ENCODE data around the gene CD27. TPM values are rescaled to one million over a fixed set of nuclear protein-coding genes. Genes with fewer than 3 reads are reported as not detected.

Gene CD27
- total and polyA plus RNA-seq, 9 donors: 0.34 to 0.87 (median 0.55) TPM; not detected in 2

DNA sequence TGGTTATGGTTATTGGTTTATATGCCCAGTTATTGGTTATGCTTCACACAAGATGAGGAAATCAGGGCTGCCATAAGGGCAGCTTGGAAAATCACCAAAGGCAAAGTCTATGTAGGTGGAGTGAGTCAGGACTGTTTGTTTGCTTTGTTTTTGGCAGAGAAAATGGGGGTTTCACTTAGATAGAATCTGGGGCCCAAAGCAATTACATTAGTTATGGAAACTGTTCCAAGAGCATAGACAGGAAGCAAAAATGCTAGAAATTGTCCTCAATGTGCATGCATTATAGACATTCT is 23.5 kb downstream of the CD27 start:
- TF ChIP-seq POLR2A (IDR thresholded peaks at IDR 0.05): no peak
- no peak for TF ChIP-seq EP300 (IDR thresholded peaks at IDR 0.05)
- TF ChIP-seq, protein P1, sequence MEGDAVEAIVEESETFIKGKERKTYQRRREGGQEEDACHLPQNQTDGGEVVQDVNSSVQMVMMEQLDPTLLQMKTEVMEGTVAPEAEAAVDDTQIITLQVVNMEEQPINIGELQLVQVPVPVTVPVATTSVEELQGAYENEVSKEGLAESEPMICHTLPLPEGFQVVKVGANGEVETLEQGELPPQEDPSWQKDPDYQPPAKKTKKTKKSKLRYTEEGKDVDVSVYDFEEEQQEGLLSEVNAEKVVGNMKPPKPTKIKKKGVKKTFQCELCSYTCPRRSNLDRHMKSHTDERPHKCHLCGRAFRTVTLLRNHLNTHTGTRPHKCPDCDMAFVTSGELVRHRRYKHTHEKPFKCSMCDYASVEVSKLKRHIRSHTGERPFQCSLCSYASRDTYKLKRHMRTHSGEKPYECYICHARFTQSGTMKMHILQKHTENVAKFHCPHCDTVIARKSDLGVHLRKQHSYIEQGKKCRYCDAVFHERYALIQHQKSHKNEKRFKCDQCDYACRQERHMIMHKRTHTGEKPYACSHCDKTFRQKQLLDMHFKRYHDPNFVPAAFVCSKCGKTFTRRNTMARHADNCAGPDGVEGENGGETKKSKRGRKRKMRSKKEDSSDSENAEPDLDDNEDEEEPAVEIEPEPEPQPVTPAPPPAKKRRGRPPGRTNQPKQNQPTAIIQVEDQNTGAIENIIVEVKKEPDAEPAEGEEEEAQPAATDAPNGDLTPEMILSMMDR (IDR thresholded peaks at IDR 0.05): no peak
- no peak overlapping the region for H3K4me3 ChIP-seq

DNA sequence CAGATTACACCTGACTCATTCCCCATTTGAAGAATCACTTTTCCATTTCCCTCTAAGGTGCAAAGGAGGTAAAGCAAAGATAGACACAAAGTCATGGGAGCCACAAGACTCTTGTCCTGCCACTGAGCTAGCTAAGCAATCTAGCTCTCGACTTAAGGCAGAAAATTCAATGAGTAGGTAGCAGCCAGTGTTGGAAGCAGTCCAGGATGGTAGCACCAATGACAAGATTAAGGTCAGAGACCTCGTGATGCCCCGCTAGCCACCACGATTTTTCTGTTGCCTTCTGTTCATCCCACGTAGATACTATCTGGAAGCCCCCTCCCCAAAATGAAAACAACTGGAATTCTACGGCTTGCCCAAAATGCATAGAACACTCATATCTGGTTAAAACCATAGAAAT is 24.3 kb downstream of the CD27 start:
- DNase-seq: no peak
- TF ChIP-seq EP300 (IDR thresholded peaks at IDR 0.05) (no peak), POLR2A (IDR thresholded peaks at IDR 0.05) (no peak)
- TF ChIP-seq, protein P1 (IDR thresholded peaks at IDR 0.05): no peak
- intact Hi-C loops (cut with DNase I): loop anchor here in 1 of 4 donors (5.0 to 10.0 kb wide), 2 partner anchors 47 to 144 kb away; no protein-coding TSS in a partner anchor
- Histone ChIP-seq H3K9me3 (no peaks in the 10 kb centered on the region), H3K4me3 (no peak overlapping the region), H3K27me3 (no peaks in the 10 kb centered on the region), H3K27ac (no peak overlapping the region), H3K36me3 (no peaks in the 10 kb centered on the region), H3K4me1 (ENCODE audit: insufficient read depth) (peaks cover 3% of the 10 kb centered on the region)
- 80 to 87% (median 81%) methylated on average over 6 of the region's 6 CpGs for WGBS, 3 donors

More for the DNA sequence above, 23.5 kb downstream of the CD27 start:
- no peaks in the 10 kb centered on the region for H3K9me3 ChIP-seq
- no peaks in the 10 kb centered on the region for H3K36me3 ChIP-seq
- intact Hi-C loops (cut with DNase I): loop anchor here in 1 of 4 donors (5.0 to 10.0 kb wide), 2 partner anchors 46 to 143 kb away; no protein-coding TSS in a partner anchor
- H3K4me1 ChIP-seq (ENCODE audit: insufficient read depth): peaks cover 3% of the 10 kb centered on the region
- no peak overlapping the region for H3K27ac ChIP-seq
- no peak for DNase-seq
- H3K27me3 ChIP-seq: no peaks in the 10 kb centered on the region

DNA sequence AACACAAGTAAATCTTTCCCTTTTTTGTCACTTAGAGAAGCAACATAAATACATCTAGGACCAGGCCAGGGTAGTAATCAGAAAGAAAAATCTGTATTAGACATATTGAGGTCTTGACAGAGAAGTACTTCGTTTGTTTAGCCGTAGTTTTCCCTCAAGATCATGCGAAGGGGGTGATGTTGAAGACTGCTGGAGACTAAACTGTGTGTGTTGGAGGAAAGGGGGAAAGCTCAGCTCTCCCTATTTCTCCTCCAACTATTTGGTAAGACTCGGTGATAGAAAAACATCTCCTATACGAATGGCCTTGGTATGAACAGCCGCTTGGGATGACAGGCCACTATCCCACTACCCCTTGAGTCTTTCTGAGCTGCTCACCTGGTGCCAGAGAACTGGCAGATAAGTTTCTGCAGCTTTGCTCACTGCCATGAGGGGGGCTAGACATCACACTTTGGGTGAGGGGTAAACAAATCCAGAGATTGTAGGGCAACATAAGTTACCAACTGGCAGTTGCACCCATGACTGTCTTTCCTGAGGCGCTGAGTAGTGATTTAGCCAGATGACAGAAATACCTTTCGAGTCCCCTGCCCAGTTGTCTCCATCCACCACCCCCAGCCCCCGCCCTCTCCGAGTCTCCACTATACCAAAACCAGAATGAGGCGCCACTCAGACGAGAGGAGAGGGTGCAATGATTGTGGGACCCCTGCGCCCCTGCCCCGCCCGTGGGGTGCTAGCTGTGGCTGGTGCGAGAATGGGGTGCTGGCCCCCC is 25.0 kb downstream of the CD27 start:
- intact Hi-C loops (cut with DNase I): loop anchor here in 1 of 4 donors (5.0 to 10.0 kb wide), 2 partner anchors 47 to 145 kb away; no protein-coding TSS in a partner anchor
- Histone ChIP-seq H3K4me1 (ENCODE audit: insufficient read depth) (peaks cover 3% of the 10 kb centered on the region), H3K27ac (no peak overlapping the region), H3K9me3 (no peaks in the 10 kb centered on the region), H3K36me3 (no peaks in the 10 kb centered on the region), H3K4me3 (peak overlapping the region; percentile 58), H3K27me3 (no peaks in the 10 kb centered on the region)
- DNase-seq: no peak
- no peak for TF ChIP-seq POLR2A (IDR thresholded peaks at IDR 0.05)
- TF ChIP-seq, protein P1 (IDR thresholded peaks at IDR 0.05): no peak
- no peak for TF ChIP-seq EP300 (IDR thresholded peaks at IDR 0.05)
- 17 to 21% (median 19%) methylated on average over 16 of the region's 16 CpGs for WGBS, 3 donors

DNA sequence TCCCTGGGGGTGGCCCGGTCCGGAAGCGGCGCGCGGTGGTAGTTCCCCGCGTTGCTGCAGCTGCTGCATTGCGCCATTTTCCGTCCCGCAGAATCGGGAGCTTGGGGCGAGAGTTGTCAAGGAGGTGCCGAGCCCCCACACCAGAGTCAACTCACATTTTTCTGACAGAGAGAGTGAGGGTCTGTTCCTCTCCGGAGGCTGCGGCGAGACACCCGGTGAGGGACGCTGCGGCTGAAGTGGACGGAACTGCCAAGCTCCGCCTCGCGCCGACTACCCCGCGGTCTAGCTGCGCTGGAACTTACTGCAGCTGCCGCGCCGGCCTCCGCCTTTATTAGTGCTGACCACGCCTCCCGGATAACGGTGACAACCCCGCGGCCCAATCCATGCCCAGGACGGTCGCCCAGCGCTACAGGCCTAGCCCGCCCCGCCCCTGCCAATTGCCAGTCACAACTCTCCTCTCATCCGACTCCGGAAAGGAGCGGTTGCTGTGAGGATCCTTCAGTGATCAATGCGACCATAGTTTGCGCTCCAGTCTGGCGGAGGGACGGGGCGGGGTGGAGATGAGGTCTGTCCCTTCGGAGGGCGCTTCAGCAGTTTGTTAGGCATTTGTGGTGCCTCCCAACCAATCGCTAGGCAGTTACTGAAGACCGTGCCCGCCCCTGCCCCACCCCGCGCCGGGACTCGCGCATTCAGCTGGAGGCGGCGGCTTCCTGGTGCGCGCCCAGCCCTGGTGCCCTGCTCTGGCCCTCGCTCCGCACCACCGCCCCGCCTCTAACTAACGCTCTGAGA is 25.8 kb downstream of the CD27 start, which contains the start of gene VAMP1:
VAMP1 (minus strand) TSS at position 303 of the 789 bp plus-strand sequence; CDS start at position 157, 146 bp downstream.
- Histone ChIP-seq H3K27me3 (no peaks in the 10 kb centered on the region), H3K4me1 (ENCODE audit: insufficient read depth) (peaks cover 3% of the 10 kb centered on the region), H3K36me3 (no peaks in the 10 kb centered on the region), H3K27ac (peak within 1 kb of the TSS in 1 of 2 donors; percentile 75), H3K9me3 (no peaks in the 10 kb centered on the region), H3K4me3 (peak within 1 kb of the TSS; percentile 58)
- TF ChIP-seq EP300 (IDR thresholded peaks at IDR 0.05) (no peak), POLR2A (IDR thresholded peaks at IDR 0.05) (peak; percentile 94)
- TF ChIP-seq, protein P1 (IDR thresholded peaks at IDR 0.05): peak in 2 of 3 donors; percentile 14
- intact Hi-C loops (cut with DNase I): no loop called here
- WGBS, 3 donors: 0 to 1% (median 1%) methylated on average over 68 to 69 of the region's 69 CpGs
- peak; percentile 95 to 97 (median 96) for DNase-seq
